Left cardiac atrium (tissue), 4 donors: ENCODE data around the gene LINC01488. TPM values are rescaled to one million over a fixed set of nuclear protein-coding genes. Genes with fewer than 3 reads are reported as not detected.

Source experiments
- ATAC-seq, 2 donors: fragments of 200-7000 bp; cut with Tn5 transposase; one replicate each; pipeline ENCODE4 v1.9.1; 2020; ENCODE audit warnings: mild to moderate bottlenecking in 2 of 2, moderate library complexity in 2 of 2
- DNase-seq: peaks from one replicate; pipeline ENCODE4 v3.0.0-alpha.2; 2020
- intact Hi-C, 2 donors: fragments of 100-400 bp; cut with DNase I; formaldehyde crosslinking; loops; one replicate each; pipeline versions ENCODE4 v1.14.1 to v1.15.1; 2022 to 2023
- total RNA-seq, 2 donors: library from RNA; stranded (reverse); fragmentation: NEBNext Ultra II Directional; extraction: Animal tissue kit (Norgen Biotek cat#: 25700); gene quantifications; one replicate each; pipeline ENCODE4 v1.2.1, GENCODE V29; 2021
- donor health status: DM: no; HTN: yes; CAD: no.
- donor health status: DM: no; HTN: yes; CAD: no; lungs with severe emphysema.
- donor health status: DM: yes; HTN: yes; CAD: no.
- donor health status: Dilated cardiomyopathy.

LINC01488 gene
- total RNA-seq, 2 donors from 2014 or later: 0.06 TPM; not detected in 1

- no peak for DNase-seq
- intact Hi-C loops: no loop called here
- ATAC-seq: no peak
These were observed 21.5 kb upstream of the LINC01488 start for GRCh38 chr11:69459848-69460539.

GRCh38 chr11:69460540-69461257 is 20.8 kb upstream of the LINC01488 start:
- ATAC-seq (peak in 1 of 2 donors; percentile 22), DNase-seq (no peak)
- intact Hi-C loops: no loop called here

- ATAC-seq (no peak), DNase-seq (no peak)
These were observed 20.0 kb upstream of the LINC01488 start for GRCh38 chr11:69461272-69461962.

GRCh38 chr11:69462106-69462951 is 19.1 kb upstream of the LINC01488 start:
- peak; percentile 36 to 63 for ATAC-seq
- intact Hi-C loops: no loop called here
- no peak for DNase-seq

More at GRCh38 chr11:69461272-69461962, 20.0 kb upstream of the LINC01488 start:
- intact Hi-C loops: no loop called here

- peak; percentile 67 for DNase-seq
- ATAC-seq: peak; percentile 64 to 76
- intact Hi-C loops: no loop called here
These were observed 18.1 kb upstream of the LINC01488 start for GRCh38 chr11:69463181-69463994.

- DNase-seq (peak; percentile 13), ATAC-seq (no peak)
- intact Hi-C loops: no loop called here
These were observed 17.2 kb upstream of the LINC01488 start for GRCh38 chr11:69463995-69464960.

GRCh38 chr11:69465236-69466000 is 16.0 kb upstream of the LINC01488 start:
- peak; percentile 9 to 52 for ATAC-seq
- DNase-seq: peak; percentile 20
- intact Hi-C loops: no loop called here

GRCh38 chr11:69466039-69466438 is 15.4 kb upstream of the LINC01488 start:
- intact Hi-C loops: no loop called here
- peak; percentile 3 for DNase-seq

GRCh38 chr11:69467196-69467595 is 14.3 kb upstream of the LINC01488 start:
- intact Hi-C loops: no loop called here
- DNase-seq: no peak

More at GRCh38 chr11:69466039-69466438, 15.4 kb upstream of the LINC01488 start:
- no peak for ATAC-seq

GRCh38 chr11:69467646-69468045 is 13.8 kb upstream of the LINC01488 start:
- intact Hi-C loops: no loop called here
- ATAC-seq (no peak), DNase-seq (no peak)

More at GRCh38 chr11:69467196-69467595, 14.3 kb upstream of the LINC01488 start:
- ATAC-seq: no peak

- DNase-seq: no peak
These were observed 13.2 kb upstream of the LINC01488 start for GRCh38 chr11:69468221-69468620.

GRCh38 chr11:69468911-69469885 is 12.3 kb upstream of the LINC01488 start:
- ATAC-seq (no peak), DNase-seq (no peak)
- intact Hi-C loops: no loop called here

More at GRCh38 chr11:69468221-69468620, 13.2 kb upstream of the LINC01488 start:
- intact Hi-C loops: no loop called here
- no peak for ATAC-seq

- no peak for ATAC-seq
- intact Hi-C loops: no loop called here
- no peak for DNase-seq
These were observed 11.2 kb upstream of the LINC01488 start for GRCh38 chr11:69470301-69470700.

GRCh38 chr11:69470793-69471728 is 10.4 kb upstream of the LINC01488 start:
- ATAC-seq: no peak
- intact Hi-C loops: no loop called here
- no peak for DNase-seq
